Measurements from ENCODE around the gene SLC35F3.

The SLC35F3 gene

GRCh38 chr1:233912909-233913308 is 8.4 kb downstream of the SLC35F3 start:
- DNase-seq, result no peak

DNA sequence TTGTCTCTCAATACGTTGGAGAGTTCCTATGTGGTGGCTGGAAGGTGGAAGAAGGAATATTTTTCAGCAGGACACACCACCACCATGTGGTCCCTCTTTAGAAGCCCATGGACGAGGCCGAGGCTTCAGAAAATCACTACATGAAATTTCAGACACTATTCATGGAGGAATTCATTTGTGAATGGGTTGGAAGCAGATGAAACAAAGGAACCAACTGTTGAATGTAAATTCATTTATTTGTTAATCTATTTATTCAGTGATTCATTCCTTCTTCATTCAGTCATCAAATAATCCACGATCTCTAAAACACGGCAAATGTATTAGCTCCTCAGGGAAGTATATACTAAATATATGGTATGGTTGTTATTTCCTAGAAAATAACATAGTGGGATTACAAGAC is 12.2 kb downstream of the SLC35F3 start:
- DNase-seq, result no peak

DNA sequence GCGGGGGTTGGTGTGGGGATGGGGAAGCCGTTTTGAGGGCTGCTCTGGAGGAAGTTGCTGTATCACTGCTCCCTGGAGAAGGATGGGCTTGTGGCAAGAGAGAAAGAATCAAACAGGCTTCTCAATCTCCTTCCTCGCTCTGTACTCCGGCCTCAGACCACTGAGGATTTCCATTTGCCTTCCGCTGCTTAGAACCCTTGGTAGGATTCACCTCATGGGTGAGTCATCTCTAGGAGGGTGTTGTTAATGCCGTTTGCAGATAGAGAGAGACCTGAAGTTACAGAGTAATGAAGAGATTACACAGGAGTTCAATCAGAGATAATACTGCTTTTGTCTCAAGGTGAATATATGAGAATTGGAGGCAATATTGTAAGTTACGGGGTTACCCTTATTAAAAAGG is 15.3 kb downstream of the SLC35F3 start:
- no peak for DNase-seq

GRCh38 chr1:233928123-233928522 is 23.6 kb downstream of the SLC35F3 start:
- DNase-seq, result no peak

DNA sequence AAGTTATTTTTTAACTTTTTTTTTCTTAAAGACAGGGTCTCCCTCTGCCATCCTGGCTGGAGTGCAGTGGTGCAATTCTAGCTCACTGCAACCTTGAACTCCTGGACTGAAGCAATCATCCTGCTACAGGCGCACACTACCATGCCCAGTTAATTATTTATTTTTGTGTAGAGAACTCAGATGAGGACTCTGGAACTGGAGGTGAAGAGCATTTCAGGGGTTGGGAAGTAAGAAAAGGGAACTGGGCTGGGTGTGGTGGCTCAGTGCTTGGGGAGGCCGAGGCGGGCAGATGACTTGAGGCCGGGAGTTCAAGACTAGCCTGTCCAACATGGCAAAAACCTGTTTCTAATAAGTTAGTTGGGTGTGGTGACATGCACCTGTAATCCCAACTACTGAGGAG is 28.9 kb downstream of the SLC35F3 start:
- no peak for DNase-seq

- no peak for DNase-seq
Observed at GRCh38 chr1:233935297-233935868, 30.9 kb downstream of the SLC35F3 start.

- DNase-seq, result no peak
Observed at GRCh38 chr1:233936422-233936821, 31.9 kb downstream of the SLC35F3 start.

DNA sequence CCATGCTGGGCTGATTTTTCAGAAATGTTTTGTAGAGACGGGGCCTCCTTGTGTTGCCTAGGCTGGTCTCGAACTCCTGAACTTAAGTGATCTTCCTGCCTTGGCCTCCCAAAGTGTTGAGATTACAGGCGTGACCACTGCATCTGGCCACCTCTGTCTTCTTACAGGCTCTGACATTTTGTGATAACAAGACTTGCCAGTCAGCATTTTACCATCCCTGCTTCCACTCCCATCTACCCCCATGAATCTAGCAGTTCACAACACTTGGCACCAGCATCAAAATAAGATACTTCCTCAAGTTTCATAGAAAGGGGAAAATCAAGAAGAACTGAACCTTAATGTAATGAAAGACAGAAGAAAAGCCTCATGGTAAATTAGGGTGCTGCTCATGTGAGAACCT is 32.4 kb downstream of the SLC35F3 start:
- DNase-seq, result no peak

DNA sequence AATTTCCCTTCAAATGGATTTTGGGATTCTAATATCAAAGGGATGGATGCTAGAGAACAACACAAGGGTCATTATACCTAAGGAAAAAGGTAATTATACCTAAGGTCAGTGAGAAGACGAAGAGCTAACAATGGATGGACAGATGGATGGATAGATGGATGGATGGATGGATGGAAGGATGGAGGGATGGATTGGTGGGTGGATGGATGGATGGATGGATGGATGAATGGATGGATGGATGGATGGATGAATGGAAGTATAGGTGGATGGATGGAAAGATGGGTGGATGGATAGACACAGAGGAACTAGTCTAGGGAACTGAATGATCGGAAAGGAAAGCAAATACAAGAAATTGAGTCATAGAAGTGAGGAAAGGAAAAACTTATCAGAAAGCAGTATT is 34.0 kb downstream of the SLC35F3 start:
- DNase-seq, result no peak

GRCh38 chr1:233939451-233939850 is 35.0 kb downstream of the SLC35F3 start:
- no peak for DNase-seq

DNA sequence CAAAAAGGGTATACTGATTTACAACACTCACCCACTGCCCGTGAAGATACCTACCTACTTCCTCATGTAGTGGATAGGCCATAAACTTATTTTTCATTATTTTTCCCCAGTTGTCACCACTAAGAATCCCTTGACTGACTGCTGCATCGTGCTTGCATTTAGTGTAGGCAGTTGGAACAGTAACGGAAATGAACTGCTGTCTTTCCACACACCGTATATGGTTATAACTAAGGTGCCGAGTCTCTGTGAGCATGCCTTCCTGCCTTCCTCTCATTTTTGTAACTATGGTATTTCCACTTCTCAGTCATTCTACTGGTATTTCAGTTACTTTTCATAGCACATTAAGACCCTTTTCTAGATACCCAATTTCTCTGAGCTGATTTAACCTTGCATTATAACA is 36.4 kb downstream of the SLC35F3 start:
- DNase-seq, result no peak

GRCh38 chr1:233944601-233945000 is 40.1 kb downstream of the SLC35F3 start:
- no peak for DNase-seq

DNA sequence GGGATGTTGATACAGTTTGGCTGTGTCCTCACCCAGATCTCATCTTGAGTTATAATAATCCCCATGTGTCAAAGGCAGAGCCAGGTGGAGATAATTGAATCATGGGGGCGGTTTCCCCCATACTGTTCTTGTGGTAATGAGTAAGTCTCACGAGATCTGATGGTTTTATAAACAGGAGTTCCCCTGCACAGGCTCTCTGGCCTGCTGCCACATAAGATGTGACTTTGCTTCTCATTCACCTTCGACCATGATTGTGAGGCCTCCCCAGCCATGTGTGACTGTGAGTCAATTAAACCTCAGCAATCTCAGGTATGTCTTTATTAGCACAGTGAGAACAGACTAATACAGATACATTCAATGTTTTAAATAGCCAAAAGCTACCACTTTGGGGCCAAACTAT is 41.1 kb downstream of the SLC35F3 start:
- no peak for DNase-seq

- DNase-seq, result no peak
Observed at GRCh38 chr1:233945979-233946378, 41.5 kb downstream of the SLC35F3 start.

GRCh38 chr1:233946724-233947123 is 42.2 kb downstream of the SLC35F3 start:
- no peak for DNase-seq

GRCh38 chr1:233951804-233952203 is 47.3 kb downstream of the SLC35F3 start:
- DNase-seq, result no peak

- no peak for DNase-seq
Observed at GRCh38 chr1:233957691-233958090, 53.2 kb downstream of the SLC35F3 start.

GRCh38 chr1:233959102-233959501 is 54.6 kb downstream of the SLC35F3 start:
- DNase-seq, result no peak

DNA sequence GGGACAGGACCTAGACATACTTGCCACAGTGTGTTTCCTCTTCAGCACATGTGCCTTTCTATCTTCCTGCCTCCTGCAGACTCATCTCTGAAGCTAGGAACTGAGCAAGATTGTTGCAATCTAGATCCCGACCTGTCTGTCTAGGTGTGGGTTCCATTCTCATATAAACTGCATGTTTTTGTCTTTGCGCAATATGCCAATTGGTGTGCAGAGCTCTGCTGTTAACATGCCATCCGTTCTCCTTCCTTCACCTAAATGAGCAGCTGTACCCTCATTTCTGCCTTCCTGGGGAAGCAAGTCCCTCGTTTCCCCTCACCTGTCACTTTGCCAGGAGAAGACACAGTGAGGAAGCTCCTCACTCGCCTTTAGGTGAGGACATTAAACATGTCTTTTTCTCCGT is 55.5 kb downstream of the SLC35F3 start:
- DNase-seq, result no peak

- no peak for DNase-seq
Observed at GRCh38 chr1:233960386-233960785, 55.9 kb downstream of the SLC35F3 start.

GRCh38 chr1:233962878-233963277 is 58.4 kb downstream of the SLC35F3 start:
- no peak for DNase-seq

DNA sequence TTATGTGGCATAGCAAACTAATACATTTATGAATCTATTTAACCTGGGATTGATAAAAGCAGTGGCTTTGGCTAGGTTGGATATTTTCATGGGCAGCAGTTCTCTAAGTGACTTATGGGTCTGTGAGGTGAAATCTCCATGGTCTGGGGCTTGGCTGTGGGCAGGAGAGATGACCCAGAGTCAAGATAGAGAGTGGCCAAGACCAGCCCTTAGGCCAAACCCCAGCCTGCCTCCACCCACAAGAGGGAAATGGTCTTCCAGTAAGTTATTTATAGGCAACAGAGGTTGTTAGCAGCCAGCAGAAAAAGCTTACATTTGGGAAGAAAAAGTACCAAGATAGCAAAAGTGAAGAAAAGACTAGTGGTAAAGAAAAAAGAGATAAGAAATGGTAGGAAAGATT is 61.4 kb downstream of the SLC35F3 start:
- DNase-seq, result no peak

GRCh38 chr1:233971753-233972152 is 67.3 kb downstream of the SLC35F3 start:
- DNase-seq, result no peak

DNA sequence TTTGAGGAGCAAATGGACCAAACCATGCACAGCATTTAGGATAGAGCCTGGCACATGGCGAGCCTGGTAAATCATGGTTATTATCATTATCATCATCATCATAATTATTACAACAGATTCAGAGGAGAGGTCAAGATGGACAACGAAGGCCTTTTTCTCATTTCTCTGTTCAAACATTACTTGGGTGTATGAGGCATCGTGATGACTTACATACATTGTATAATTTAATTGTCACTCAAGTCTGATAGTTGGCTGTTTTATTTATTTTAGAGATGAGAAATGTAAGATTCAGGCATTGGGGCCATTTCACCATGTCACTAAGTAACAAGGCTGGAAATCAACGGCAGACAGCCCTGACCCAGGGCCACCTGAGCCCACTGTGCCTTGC is 68.1 kb downstream of the SLC35F3 start:
- DNase-seq, result no peak

GRCh38 chr1:233972951-233973635 is 68.6 kb downstream of the SLC35F3 start:
- no peak for DNase-seq

Measured in activated T-cell treated with anti-CD3 and anti-CD28 coated beads, Interleukin-2, amount 50 U/mL, for 1 hour (primary cell).